Tibial nerve (tissue), 3 donors: ENCODE measurements around the gene IL25.

Experiments used
- POLR2A ChIP-seq, 2 donors: fragments of 450-650 bp; IDR thresholded peaks; one replicate each; pipeline ENCODE4 v1.6.1; 2017; ENCODE audit warnings: antibody characterized with exemption in 2 of 2, mild to moderate bottlenecking in 2 of 2, moderate library complexity in 2 of 2
- TF ChIP-seq, protein P1 (sequence below), 5 experiments: fragments of 200-600 bp in 3 of 5; fragments of 450-650 bp in 2 of 5; sonication (generic) in 3 of 5; IDR thresholded peaks; one replicate each; pipeline ENCODE4 v1.5.1; 2016 to 2019; ENCODE audit warnings: antibody characterized with exemption in 5 of 5, mild to moderate bottlenecking in 3 of 5, moderate library complexity in 2 of 5

DNA sequence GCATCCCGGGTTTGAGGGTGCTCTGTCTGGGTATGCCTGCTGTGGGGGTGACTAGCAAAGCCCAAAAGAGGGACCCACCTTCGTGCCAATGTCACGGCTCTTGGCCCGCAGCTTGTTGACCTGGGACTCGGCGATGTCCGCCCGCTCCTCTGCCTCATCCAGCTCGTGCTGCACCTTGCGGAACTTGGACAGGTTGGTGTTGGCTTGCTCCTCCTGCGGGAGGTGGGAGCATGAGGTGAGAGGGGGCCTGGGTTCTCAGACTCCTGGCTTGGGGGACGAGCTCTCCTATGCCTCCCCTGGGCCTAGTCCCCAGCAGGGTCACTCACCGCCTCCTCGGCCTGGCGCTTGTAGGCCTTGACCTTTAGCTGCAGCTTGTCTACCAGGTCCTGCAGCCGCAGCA is 41.1 kb downstream of the IL25 start:
- no peak for TF ChIP-seq POLR2A (IDR thresholded peaks at IDR 0.05)
- TF ChIP-seq, protein P1, sequence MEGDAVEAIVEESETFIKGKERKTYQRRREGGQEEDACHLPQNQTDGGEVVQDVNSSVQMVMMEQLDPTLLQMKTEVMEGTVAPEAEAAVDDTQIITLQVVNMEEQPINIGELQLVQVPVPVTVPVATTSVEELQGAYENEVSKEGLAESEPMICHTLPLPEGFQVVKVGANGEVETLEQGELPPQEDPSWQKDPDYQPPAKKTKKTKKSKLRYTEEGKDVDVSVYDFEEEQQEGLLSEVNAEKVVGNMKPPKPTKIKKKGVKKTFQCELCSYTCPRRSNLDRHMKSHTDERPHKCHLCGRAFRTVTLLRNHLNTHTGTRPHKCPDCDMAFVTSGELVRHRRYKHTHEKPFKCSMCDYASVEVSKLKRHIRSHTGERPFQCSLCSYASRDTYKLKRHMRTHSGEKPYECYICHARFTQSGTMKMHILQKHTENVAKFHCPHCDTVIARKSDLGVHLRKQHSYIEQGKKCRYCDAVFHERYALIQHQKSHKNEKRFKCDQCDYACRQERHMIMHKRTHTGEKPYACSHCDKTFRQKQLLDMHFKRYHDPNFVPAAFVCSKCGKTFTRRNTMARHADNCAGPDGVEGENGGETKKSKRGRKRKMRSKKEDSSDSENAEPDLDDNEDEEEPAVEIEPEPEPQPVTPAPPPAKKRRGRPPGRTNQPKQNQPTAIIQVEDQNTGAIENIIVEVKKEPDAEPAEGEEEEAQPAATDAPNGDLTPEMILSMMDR (IDR thresholded peaks at IDR 0.05): no peak
